ENCODE results near the gene AP3M1.

The AP3M1 gene

GRCh38 chr10:74079936-74080590 lies 70.6 kb downstream of the AP3M1 start:
- DNase-seq (ENCODE audit: low read depth), result no peak

- peak; percentile 28 for DNase-seq (ENCODE audit: low read depth)
Observed at GRCh38 chr10:74079028-74079935, 71.3 kb downstream of the AP3M1 start.

- no peak for DNase-seq (ENCODE audit: low read depth)
Observed at GRCh38 chr10:74078037-74078436, 72.6 kb downstream of the AP3M1 start.

- no peak for DNase-seq (ENCODE audit: low read depth)
Observed at GRCh38 chr10:74077416-74077815, 73.2 kb downstream of the AP3M1 start.

- no peak for DNase-seq (ENCODE audit: low read depth)
Observed at GRCh38 chr10:74076961-74077360, 73.7 kb downstream of the AP3M1 start.

- DNase-seq (ENCODE audit: low read depth), result no peak
Observed at GRCh38 chr10:74075906-74076305, 74.7 kb downstream of the AP3M1 start.

- no peak for DNase-seq (ENCODE audit: low read depth)
Observed at GRCh38 chr10:74072503-74072902, 78.1 kb downstream of the AP3M1 start.

- DNase-seq (ENCODE audit: low read depth), result peak; percentile 91
Observed at GRCh38 chr10:74071157-74071556, 79.5 kb downstream of the AP3M1 start.
